Hematopoietic multipotent progenitor cell treated with erythropoietin and hydrocortisone succinate and interleukin-3 and kit ligand, for 15 days (in vitro differentiated cells): ENCODE measurements around the gene ECSCR.
A peak's percentile ranks its signal among the peaks of the same experiment; 100 is the strongest.
"Not testable (repeated sequence)": the region's sequence is repeated elsewhere in the genome, so short reads cannot be mapped to it uniquely, and the experiment has no call there.

Experiments
- DNase-seq: peaks from one replicate; pipeline ENCODE4 v3.0.0-alpha.2; 2015; ENCODE audit warnings: low spot score

The ECSCR gene

GRCh38 chr5:139410993-139411828 lies 51.3 kb downstream of the ECSCR start:
- no peak for DNase-seq

- no peak for DNase-seq
These were observed 52.2 kb downstream of the ECSCR start for GRCh38 chr5:139410121-139410992.

GRCh38 chr5:139409116-139409515 lies 53.4 kb downstream of the ECSCR start:
- DNase-seq = not testable (repeated sequence)

- DNase-seq = no peak
These were observed 54.4 kb downstream of the ECSCR start for GRCh38 chr5:139408191-139408590.

- DNase-seq = no peak
These were observed 55.0 kb downstream of the ECSCR start for GRCh38 chr5:139407517-139407916.

- no peak for DNase-seq
These were observed 55.6 kb downstream of the ECSCR start for GRCh38 chr5:139406963-139407362.

GRCh38 chr5:139404484-139404840 lies 58.1 kb downstream of the ECSCR start:
- no peak for DNase-seq

- peak; percentile 93 for DNase-seq
These were observed 58.6 kb downstream of the ECSCR start, which contains the start of gene SPATA24 for GRCh38 chr5:139403787-139404483. Gene SPATA24 (minus strand): TSS chr5:139404089. CDS start chr5:139404060, 29 bp downstream.

- no peak for DNase-seq
These were observed 59.1 kb downstream of the ECSCR start for GRCh38 chr5:139403418-139403786.

- peak; percentile 48 for DNase-seq
These were observed 59.9 kb downstream of the ECSCR start for GRCh38 chr5:139402561-139403158.

- no peak for DNase-seq
These were observed 61.0 kb downstream of the ECSCR start for GRCh38 chr5:139401546-139401945.

- no peak for DNase-seq
These were observed 62.9 kb downstream of the ECSCR start for GRCh38 chr5:139399501-139400121.
